Transverse colon (tissue), 4 donors: Measurements from ENCODE around the gene RBFOX1.

Source experiments
- POLR2A ChIP-seq: fragments of 450-650 bp; IDR thresholded peaks from one replicate; pipeline ENCODE4 v1.6.1; 2016; ENCODE audit warnings: antibody characterized with exemption, mild to moderate bottlenecking, moderate library complexity
- POLR2AphosphoS5 ChIP-seq, 3 donors: sonication (generic); formaldehyde crosslinking; IDR thresholded peaks; one replicate each; pipeline ENCODE4 v1.6.1; 2016; ENCODE audit warnings: antibody characterized with exemption in 3 of 3
- TF ChIP-seq, protein P1 (sequence below), 5 experiments: fragments of 200-600 bp in 3 of 5; fragments of 450-650 bp in 2 of 5; sonication (generic) in 3 of 5; IDR thresholded peaks; 1 replicate in 2 of 5; 2 replicates in 3 of 5; pipeline ENCODE4 v1.5.1; 2016 to 2017; ENCODE audit warnings: antibody characterized with exemption in 5 of 5, inconsistent platforms in 3 of 5, mild to moderate bottlenecking in 2 of 5, moderate library complexity in 1 of 5

DNA sequence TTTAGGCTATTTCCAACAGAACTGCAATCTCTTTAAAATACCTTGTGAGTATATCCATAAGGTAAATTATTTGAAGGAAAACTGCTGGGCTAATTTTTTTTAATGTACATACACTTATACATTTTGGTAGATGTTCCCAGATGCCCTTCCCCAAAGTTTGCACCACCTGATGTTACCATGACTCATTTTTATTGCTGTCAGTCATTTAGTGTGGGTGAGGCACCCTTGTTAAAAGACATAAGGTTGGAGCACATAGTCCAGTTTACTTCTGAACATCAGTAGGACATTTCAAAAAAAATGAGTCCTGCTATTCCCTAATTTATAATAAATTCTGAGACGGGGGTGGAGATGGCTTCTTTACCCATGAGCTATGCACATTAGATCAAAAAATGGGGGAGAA is 138.6 kb downstream of the RBFOX1 start:
- TF ChIP-seq POLR2A (no peak), POLR2AphosphoS5 (IDR thresholded peaks at IDR 0.05) (no peak)
- TF ChIP-seq, protein P1, sequence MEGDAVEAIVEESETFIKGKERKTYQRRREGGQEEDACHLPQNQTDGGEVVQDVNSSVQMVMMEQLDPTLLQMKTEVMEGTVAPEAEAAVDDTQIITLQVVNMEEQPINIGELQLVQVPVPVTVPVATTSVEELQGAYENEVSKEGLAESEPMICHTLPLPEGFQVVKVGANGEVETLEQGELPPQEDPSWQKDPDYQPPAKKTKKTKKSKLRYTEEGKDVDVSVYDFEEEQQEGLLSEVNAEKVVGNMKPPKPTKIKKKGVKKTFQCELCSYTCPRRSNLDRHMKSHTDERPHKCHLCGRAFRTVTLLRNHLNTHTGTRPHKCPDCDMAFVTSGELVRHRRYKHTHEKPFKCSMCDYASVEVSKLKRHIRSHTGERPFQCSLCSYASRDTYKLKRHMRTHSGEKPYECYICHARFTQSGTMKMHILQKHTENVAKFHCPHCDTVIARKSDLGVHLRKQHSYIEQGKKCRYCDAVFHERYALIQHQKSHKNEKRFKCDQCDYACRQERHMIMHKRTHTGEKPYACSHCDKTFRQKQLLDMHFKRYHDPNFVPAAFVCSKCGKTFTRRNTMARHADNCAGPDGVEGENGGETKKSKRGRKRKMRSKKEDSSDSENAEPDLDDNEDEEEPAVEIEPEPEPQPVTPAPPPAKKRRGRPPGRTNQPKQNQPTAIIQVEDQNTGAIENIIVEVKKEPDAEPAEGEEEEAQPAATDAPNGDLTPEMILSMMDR (IDR thresholded peaks at IDR 0.05) = no peak
